Subcutaneous adipose tissue (tissue), 4 donors: ENCODE results near the gene APOBEC3B. TPM values are rescaled to one million over a fixed set of nuclear protein-coding genes. Genes with fewer than 3 reads are reported as not detected.

ENCODE experiments used
- CTCF ChIP-seq: fragments of 450-650 bp; IDR thresholded peaks from one replicate; pipeline ENCODE4 v1.5.1; 2016; ENCODE audit warnings: low read depth, mild to moderate bottlenecking, control low read depth, antibody characterized with exemption, moderate library complexity
- total RNA-seq, 4 donors: library from RNA; depleted of rRNA; stranded (reverse); fragments of >200 nt; gene quantifications; one replicate each; pipeline ENCODE4 v1.1.0, GENCODE V29; 2016

The APOBEC3B gene
- total RNA-seq, 4 donors from 2014 or later = 1.3 to 1.7 TPM; not detected in 2

GRCh38 chr22:38938925-38939324, 43.2 kb upstream of the APOBEC3B start:
- TF ChIP-seq CTCF = no peak

- TF ChIP-seq CTCF = no peak
Observed at GRCh38 chr22:38940811-38941384, 41.2 kb upstream of the APOBEC3B start.

GRCh38 chr22:38941488-38941987, 40.6 kb upstream of the APOBEC3B start:
- no peak for TF ChIP-seq CTCF

GRCh38 chr22:38942702-38943101, 39.4 kb upstream of the APOBEC3B start:
- TF ChIP-seq CTCF = no peak

- TF ChIP-seq CTCF = no peak
Observed at GRCh38 chr22:38943201-38943600, 38.9 kb upstream of the APOBEC3B start.

- no peak for TF ChIP-seq CTCF
Observed at GRCh38 chr22:38943882-38944281, 38.3 kb upstream of the APOBEC3B start.

GRCh38 chr22:38944653-38945052, 37.5 kb upstream of the APOBEC3B start:
- TF ChIP-seq CTCF = no peak
